Measurements from ENCODE around the gene LGALS9. TPM values are rescaled to one million over a fixed set of nuclear protein-coding genes. Genes with fewer than 3 reads are reported as not detected.

Gene LGALS9
- total RNA-seq, 1 donor from 2014 or later: 185 TPM

GRCh38 chr17:27603421-27603770 is 27.6 kb upstream of the LGALS9 start:
- intact Hi-C loops (cut with DNase I): loop anchor here (1.0 to 10.0 kb wide), 2 partner anchors 49 to 369 kb away; no protein-coding TSS in a partner anchor
- ATAC-seq: no peak

GRCh38 chr17:27603880-27604794 is 26.9 kb upstream of the LGALS9 start:
- Histone ChIP-seq H3K27me3 (no peaks in the 10 kb centered on the region), H3K4me3 (no peak overlapping the region), H3K36me3 (peaks cover 57% of the 10 kb centered on the region), H3K9me3 (no peaks in the 10 kb centered on the region), H3K4me1 (peaks cover 3% of the 10 kb centered on the region), H3K27ac (no peak overlapping the region)
- no peak for ATAC-seq
- DNase-seq: no peak
- no peak for TF ChIP-seq CTCF (IDR thresholded peaks at IDR 0.05)
- intact Hi-C loops (cut with DNase I): loop anchor here (1.0 to 10.0 kb wide), 2 partner anchors 48 to 369 kb away; no protein-coding TSS in a partner anchor

More at GRCh38 chr17:27603421-27603770, 27.6 kb upstream of the LGALS9 start:
- Histone ChIP-seq H3K9me3 (no peaks in the 10 kb centered on the region), H3K27me3 (no peaks in the 10 kb centered on the region), H3K27ac (no peak overlapping the region), H3K4me3 (no peak overlapping the region), H3K4me1 (peaks cover 3% of the 10 kb centered on the region), H3K36me3 (peaks cover 51% of the 10 kb centered on the region)
- TF ChIP-seq CTCF (IDR thresholded peaks at IDR 0.05): no peak
- DNase-seq: no peak

- no peak overlapping the region for H3K4me3 ChIP-seq
- peaks cover 69% of the 10 kb centered on the region for H3K36me3 ChIP-seq
- H3K27me3 ChIP-seq: no peaks in the 10 kb centered on the region
- H3K27ac ChIP-seq: no peak overlapping the region
- DNase-seq (no peak), ATAC-seq (no peak)
- no peaks in the 10 kb centered on the region for H3K9me3 ChIP-seq
- no peak for TF ChIP-seq CTCF (IDR thresholded peaks at IDR 0.05)
- H3K4me1 ChIP-seq: peaks cover 3% of the 10 kb centered on the region
- intact Hi-C loops (cut with DNase I): loop anchor here (10.0 kb wide), 1 partner anchor 371 kb away; no protein-coding TSS in a partner anchor
Observed at GRCh38 chr17:27605409-27605808, 25.6 kb upstream of the LGALS9 start.

- no peak for TF ChIP-seq CTCF (IDR thresholded peaks at IDR 0.05)
- Histone ChIP-seq H3K4me1 (peaks cover 3% of the 10 kb centered on the region), H3K27me3 (no peaks in the 10 kb centered on the region), H3K4me3 (no peak overlapping the region), H3K27ac (no peak overlapping the region), H3K36me3 (peaks cover 84% of the 10 kb centered on the region), H3K9me3 (no peaks in the 10 kb centered on the region)
- intact Hi-C loops (cut with DNase I): loop anchor here (10.0 kb wide), 1 partner anchor 373 kb away; no protein-coding TSS in a partner anchor
- DNase-seq (no peak), ATAC-seq (no peak)
Observed at GRCh38 chr17:27607521-27608091, 23.4 kb upstream of the LGALS9 start.

GRCh38 chr17:27608328-27609230 is 22.4 kb upstream of the LGALS9 start:
- ATAC-seq (no peak), DNase-seq (no peak)
- Histone ChIP-seq H3K27ac (no peak overlapping the region), H3K27me3 (no peaks in the 10 kb centered on the region), H3K4me1 (no peaks in the 10 kb centered on the region), H3K36me3 (peaks cover 94% of the 10 kb centered on the region), H3K4me3 (no peak overlapping the region), H3K9me3 (no peaks in the 10 kb centered on the region)
- intact Hi-C loops (cut with DNase I): loop anchor here (10.0 kb wide), 1 partner anchor 374 kb away; no protein-coding TSS in a partner anchor
- no peak for TF ChIP-seq CTCF (IDR thresholded peaks at IDR 0.05)
